SU-DHL-6 (cell line): ENCODE measurements around the gene ZNF678.

Source experiments
- EZH2phosphoT487 ChIP-seq: fragments of 200-600 bp; sonication (generic), shearing (Covaris generic); conservative IDR thresholded peaks from 2 replicates; pipeline ENCODE4 v1.6.1; 2018; ENCODE audit warnings: mild to moderate bottlenecking, antibody characterized with exemption, low read length, moderate library complexity, mixed read lengths
- TF ChIP-seq, protein P1 (sequence below): fragments of 200-600 bp; sonication (generic); IDR thresholded peaks from one replicate; pipeline ENCODE4 v1.5.1; 2017; ENCODE audit warnings: antibody characterized with exemption, mild to moderate bottlenecking, low read length, moderate library complexity; ENCODE audit not compliant: insufficient read depth, poor library complexity, severe bottlenecking

DNA sequence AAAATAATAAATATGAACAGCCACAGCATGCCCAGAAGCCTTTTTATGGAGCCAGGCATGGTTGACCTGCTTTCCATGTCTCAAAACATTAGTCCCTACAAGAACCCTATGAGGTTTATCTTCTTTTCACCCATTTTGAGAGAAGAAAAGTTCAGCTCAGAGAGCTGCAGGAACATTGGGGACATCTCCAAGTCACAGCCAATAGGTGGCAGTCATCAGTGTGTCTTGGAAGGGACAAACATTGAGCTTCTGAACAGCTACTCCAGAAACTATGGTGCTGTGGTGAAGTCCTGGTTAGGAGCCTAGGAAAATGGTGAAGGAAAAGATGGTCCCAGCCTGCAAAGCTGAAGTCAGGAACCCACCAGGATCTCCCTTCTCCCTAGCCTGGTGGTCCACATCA lies 98.1 kb downstream of the ZNF678 start:
- TF ChIP-seq, protein P1, sequence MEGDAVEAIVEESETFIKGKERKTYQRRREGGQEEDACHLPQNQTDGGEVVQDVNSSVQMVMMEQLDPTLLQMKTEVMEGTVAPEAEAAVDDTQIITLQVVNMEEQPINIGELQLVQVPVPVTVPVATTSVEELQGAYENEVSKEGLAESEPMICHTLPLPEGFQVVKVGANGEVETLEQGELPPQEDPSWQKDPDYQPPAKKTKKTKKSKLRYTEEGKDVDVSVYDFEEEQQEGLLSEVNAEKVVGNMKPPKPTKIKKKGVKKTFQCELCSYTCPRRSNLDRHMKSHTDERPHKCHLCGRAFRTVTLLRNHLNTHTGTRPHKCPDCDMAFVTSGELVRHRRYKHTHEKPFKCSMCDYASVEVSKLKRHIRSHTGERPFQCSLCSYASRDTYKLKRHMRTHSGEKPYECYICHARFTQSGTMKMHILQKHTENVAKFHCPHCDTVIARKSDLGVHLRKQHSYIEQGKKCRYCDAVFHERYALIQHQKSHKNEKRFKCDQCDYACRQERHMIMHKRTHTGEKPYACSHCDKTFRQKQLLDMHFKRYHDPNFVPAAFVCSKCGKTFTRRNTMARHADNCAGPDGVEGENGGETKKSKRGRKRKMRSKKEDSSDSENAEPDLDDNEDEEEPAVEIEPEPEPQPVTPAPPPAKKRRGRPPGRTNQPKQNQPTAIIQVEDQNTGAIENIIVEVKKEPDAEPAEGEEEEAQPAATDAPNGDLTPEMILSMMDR: no peak
- no peak for TF ChIP-seq EZH2phosphoT487
